ENCODE data around the gene AGR2. TPM values are rescaled to one million over a fixed set of nuclear protein-coding genes. Genes with fewer than 3 reads are reported as not detected.

AGR2 gene
- total RNA-seq, 4 donors from 2014 or later = not detected

- TF ChIP-seq, protein P1, sequence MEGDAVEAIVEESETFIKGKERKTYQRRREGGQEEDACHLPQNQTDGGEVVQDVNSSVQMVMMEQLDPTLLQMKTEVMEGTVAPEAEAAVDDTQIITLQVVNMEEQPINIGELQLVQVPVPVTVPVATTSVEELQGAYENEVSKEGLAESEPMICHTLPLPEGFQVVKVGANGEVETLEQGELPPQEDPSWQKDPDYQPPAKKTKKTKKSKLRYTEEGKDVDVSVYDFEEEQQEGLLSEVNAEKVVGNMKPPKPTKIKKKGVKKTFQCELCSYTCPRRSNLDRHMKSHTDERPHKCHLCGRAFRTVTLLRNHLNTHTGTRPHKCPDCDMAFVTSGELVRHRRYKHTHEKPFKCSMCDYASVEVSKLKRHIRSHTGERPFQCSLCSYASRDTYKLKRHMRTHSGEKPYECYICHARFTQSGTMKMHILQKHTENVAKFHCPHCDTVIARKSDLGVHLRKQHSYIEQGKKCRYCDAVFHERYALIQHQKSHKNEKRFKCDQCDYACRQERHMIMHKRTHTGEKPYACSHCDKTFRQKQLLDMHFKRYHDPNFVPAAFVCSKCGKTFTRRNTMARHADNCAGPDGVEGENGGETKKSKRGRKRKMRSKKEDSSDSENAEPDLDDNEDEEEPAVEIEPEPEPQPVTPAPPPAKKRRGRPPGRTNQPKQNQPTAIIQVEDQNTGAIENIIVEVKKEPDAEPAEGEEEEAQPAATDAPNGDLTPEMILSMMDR (IDR thresholded peaks at IDR 0.05; ENCODE audit: low read depth) = no peak
Observed at GRCh38 chr7:16803125-16803524, 1.7 kb downstream of the AGR2 start.

GRCh38 chr7:16801579-16801978, 3.2 kb downstream of the AGR2 start:
- TF ChIP-seq, protein P1 (IDR thresholded peaks at IDR 0.05; ENCODE audit: low read depth) = no peak

GRCh38 chr7:16801111-16801542, 3.7 kb downstream of the AGR2 start:
- TF ChIP-seq, protein P1 (IDR thresholded peaks at IDR 0.05; ENCODE audit: low read depth) = no peak

DNA sequence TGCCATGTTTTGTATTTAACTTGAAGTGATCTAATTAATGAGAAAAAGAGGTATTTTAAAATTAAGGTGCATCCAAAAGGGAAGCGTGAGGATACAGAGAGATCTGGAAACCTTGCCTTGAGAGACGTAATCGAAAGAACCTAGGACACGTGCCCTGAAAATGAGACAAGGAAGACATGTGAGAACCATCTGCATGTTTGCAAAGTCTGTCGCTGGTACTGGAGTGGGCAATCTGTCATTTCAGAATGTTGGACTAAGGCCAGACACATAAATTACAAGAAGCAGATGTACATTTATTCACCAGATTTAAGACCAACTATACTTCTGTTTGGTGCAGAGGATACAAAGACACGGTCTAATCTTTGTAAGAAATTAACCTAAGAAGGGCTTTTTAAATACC, 9.2 kb downstream of the AGR2 start:
- TF ChIP-seq, protein P1 (IDR thresholded peaks at IDR 0.05; ENCODE audit: low read depth) = no peak

DNA sequence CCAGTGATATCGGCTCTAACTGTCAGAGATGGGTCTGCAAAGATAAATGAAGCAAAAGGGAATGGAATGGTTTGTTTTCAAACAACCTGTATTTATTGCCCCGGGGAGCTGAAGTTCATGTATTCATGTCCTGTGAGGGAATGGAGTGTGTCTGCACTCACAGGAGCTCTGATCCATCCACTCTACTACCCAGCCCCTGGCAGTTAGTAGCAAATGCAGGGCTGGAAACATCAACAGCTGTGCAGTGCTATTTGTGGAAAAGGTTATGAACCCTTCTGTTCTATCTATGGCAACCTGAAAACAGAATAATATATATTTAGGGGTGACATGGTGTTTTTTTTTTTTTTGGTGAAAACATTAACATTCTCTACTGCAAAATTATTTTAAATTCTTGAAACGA, 9.8 kb downstream of the AGR2 start:
- TF ChIP-seq, protein P1 (IDR thresholded peaks at IDR 0.05; ENCODE audit: low read depth) = no peak

DNA sequence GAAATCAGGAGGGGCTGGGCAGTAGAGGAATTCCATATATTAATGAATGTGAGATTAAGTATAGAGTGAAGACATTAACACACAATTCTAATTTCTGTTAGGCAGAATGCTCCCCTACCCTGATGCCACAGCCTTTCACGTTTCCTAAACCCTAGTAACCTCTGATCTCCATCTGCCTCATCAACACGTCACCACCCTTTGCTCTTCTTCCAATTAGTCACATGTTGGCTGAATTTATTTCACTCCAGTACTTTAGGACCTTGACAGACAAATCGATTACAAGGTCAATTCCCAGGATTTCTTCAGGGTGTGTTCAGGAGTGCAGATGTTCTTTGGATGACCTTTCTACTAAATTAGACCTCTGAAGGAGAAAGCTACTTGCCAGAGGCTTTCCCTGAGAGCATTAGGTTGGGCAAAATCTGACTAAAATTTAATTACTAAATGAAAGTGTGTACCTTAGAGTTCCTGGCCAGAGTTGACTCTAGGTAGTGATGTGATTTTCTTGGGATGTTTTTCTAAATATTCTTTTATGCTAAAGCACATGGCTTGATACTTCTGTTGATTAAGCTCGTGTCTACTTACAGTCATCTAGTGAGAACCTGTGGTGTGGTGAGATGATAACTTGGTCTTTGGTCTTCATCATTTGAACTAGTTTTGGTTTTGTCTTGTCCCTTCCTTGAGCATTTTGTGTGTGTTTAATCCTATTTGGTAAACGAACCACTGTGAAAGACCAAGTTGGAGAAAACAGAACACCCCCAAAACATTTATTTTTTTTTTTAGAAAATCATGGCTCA, 12.7 kb downstream of the AGR2 start:
- TF ChIP-seq, protein P1 (IDR thresholded peaks at IDR 0.05; ENCODE audit: low read depth) = no peak

- TF ChIP-seq, protein P1 (IDR thresholded peaks at IDR 0.05; ENCODE audit: low read depth) = no peak
Observed at GRCh38 chr7:16791071-16791470, 13.7 kb downstream of the AGR2 start.

All from subcutaneous adipose tissue (tissue), 4 donors.